NAMALWA (cell line): ENCODE measurements around the gene TSN.

Source experiments
- DNase-seq: peaks from one replicate; pipeline ENCODE4 v3.0.0-alpha.2; 2015; ENCODE audit warnings: low spot score

The TSN gene

GRCh38 chr2:121746071-121746578 is 9.3 kb upstream of the TSN start:
- DNase-seq = no peak

DNA sequence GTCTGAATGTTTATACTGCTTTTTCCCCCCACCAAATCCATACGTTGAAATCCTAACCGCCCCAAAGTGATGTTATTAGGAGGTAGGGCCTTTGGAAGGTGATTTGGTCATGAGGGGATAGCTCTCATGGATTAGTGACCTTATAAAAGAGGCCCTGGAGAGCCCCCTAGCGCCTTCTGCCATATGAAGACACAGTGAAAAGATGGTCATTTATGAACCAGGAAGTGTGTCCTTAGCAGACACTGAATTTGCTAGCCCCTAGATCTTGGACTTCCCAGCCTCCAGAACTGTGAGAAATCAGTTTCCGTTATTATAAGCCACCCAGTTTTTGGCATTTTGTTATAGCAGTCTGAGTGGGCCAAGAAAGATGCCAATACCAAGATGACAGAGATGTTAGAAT is 7.2 kb upstream of the TSN start:
- peak; percentile 73 for DNase-seq

DNA sequence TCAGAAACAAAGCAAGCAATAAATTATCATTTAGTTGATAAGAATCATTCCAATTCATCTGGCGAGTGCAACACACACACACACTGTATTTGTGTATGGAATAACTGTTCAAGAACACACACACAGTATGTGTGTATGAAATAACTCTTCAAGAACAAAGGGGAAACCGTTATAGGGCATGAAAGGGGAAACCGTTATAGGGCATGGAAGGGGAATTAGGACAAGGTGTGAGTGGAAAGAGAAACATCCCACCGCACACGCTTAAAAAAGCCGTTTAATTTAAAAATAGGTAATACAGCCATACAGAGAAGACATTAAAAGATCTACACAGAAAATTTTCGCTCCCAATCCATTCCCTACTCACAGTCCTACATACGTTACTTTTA is 607 bp upstream of the TSN start:
- no peak for DNase-seq

DNA sequence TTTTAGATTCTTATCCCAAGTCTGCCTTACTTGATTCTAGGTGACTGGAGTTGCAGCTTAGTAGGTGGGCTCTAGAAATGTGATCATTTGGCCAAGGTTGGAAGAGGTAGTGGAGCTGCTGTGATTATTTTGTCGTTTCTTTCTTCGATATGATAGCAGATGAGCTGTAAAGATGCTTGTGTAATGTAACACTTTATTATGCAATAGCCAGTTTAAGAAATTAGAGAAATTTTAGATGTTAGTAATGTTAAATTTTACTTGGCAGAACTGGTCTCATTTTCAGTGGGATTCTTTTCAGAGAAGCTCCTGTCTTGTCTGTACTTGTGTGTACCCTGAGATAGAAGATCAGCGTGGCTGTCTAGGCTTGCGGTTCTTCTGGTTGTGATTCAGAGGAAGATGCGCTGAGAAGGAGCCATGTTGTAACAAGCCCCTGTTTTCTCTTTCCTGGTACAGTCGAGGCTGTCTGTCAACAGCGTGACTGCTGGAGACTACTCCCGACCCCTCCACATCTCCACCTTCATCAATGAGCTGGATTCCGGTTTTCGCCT is 9.3 kb downstream of the TSN start:
- DNase-seq = no peak

DNA sequence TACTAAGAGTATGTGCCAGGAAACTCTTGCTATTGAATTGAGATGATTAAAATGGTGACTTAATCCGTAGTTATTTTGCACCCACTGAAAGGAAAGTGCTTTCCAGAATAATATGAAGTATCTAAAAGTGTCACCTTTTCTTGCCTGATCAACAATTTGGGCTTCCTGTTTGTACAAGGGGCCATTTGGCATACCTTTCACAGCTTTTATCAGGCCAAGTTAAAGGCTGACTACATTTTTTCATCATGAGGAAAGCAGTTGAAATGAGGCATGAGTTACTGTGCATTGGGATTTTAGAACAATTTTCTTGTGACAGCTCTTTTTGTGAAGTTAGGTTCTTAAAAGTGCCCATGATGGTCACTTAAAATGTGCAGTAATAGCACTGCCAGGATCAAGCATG is 11.2 kb downstream of the TSN start:
- DNase-seq = no peak

- no peak for DNase-seq
These were observed 12.8 kb downstream of the TSN start for GRCh38 chr2:121768143-121768755.

GRCh38 chr2:121771976-121772742 is 16.7 kb downstream of the TSN start:
- peak; percentile 81 for DNase-seq

DNA sequence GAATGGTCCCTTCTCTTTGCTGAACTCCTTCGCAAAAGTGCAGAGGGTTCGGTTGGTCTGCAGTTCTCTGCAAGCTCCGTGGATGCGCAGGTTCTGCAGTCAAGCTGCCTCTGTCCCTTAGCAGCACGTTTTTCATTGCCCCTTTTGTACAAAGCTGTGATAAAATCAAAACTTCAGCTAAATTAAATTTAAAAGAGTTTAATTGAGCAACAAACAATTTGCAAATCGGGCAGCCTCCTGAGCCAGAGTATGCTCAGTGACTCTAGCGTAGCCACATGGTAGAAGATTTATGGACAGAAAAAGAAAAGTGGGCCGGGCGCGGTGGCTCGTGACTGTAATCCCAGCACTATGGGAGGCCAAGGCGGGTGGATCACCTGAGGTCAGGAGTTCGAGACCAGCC is 18.8 kb downstream of the TSN start:
- no peak for DNase-seq

DNA sequence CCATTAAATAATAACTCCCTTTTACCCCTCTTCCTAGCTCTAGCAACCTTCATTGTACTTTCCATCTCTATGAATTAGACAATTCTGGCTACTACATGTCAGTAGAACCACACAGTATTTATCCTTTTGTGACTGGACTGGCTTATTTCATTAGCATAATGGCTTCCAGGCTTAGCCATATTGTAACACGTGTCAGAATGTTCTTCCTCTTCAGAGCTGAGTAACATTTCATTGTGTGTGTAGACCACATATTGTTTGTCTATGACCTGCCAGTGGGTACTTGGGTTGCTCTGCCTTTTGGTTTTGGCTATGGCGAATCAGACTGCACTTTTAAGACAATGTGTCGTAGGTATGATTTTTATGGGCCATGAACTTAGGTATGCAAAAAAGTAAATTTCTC is 20.9 kb downstream of the TSN start:
- no peak for DNase-seq

GRCh38 chr2:121776885-121777698 is 21.6 kb downstream of the TSN start:
- DNase-seq = no peak

DNA sequence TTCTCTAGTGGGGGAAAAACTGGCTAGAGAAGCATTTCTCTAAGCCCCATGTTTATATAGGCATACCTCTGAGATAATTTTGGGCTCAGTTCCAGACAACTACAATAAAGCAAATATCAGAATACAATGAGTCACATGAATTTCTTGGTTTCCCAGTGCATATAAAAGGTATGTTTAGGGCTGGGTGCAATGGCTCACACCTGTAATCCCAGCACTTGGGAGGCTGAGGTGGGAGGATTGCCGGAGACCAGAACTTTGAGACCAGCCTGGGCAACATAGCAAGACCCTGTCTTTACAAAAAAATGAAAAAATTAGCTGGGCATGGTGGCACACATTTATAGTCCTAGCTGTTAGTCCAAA is 22.2 kb downstream of the TSN start:
- DNase-seq = no peak

- no peak for DNase-seq
These were observed 23.5 kb downstream of the TSN start for GRCh38 chr2:121778741-121779487.

GRCh38 chr2:121783180-121783579 is 27.7 kb downstream of the TSN start:
- no peak for DNase-seq

DNA sequence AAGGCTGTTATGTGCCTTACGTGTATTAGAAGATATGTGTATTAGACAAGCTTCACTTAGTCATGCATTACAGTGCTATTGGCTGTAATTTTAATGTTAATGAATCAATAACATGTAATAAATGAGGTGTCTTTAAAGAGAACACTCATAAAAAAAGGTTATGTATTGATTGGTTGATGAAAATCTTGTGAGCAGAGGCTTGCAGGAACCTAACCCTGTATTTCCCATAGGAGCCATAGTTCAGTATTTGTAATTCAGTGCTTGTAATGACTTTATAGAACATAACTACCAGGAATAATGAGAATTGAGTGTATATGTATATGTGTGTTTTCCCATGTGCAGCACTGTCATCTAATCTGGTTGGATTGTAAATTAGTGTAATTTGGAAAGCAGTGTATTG is 33.2 kb downstream of the TSN start:
- no peak for DNase-seq

GRCh38 chr2:121790276-121790956 is 35.0 kb downstream of the TSN start:
- no peak for DNase-seq

GRCh38 chr2:121791290-121791689 is 35.8 kb downstream of the TSN start:
- no peak for DNase-seq

- peak; percentile 71 for DNase-seq
These were observed 36.4 kb downstream of the TSN start for GRCh38 chr2:121791801-121792221.

DNA sequence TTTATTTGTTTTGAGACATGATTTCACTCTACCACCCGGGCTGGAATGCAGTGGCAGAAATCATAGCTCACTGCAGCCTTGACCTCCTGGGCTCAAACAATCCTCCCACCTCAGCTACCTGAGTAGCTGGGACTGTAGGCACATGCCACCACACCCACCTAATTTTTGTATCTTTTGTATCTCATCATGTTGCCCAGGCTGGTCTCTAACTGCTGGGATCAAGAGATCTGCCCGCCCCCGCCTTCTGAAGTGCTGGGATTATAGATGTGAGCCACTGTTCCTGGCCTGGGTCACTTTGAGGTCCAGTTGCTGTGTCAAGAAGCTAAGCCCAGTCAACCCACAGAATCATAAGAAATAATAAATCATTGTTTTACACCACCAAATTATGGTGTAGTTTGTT is 38.4 kb downstream of the TSN start:
- no peak for DNase-seq

GRCh38 chr2:121794233-121794632 is 38.8 kb downstream of the TSN start:
- DNase-seq = no peak

DNA sequence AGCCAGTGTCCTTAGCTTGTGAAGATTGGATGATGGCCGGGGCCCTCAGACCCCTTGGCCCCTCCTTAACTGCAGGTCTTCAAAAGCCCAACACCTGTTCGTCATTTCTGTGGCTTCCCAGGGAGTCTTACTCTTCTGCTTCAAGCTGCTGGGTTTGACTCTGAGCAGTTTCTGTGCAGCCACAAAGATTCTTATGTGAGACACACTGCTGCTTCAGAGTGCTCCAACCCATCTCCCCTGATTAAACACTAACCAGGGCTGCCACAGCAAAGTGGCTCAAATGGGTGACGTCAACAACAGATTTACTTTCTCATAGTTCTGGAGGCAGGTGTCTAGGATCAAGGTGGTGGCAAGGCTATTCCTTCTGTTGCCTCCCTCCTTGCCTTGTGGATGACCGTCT is 40.8 kb downstream of the TSN start:
- no peak for DNase-seq

DNA sequence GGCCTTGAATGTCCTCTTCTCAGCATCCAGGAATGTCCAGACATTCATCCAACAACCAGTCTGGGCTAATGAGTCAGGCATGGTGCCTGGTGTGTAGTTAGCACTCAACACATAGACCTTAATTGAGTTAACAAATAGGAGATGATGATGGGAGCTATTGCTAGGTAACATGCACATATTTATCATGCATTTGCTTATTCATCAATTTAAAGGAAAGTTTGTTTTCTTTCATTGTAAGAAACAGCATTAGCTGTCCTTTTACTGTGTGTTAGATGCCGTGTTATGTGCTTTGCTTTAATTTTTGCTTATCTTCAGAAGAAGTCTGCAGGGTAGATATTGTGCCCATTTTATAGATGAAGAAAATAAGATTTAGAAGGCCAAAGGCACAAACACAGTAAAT is 43.2 kb downstream of the TSN start:
- no peak for DNase-seq
